Astrocyte of the cerebellum (primary cell): ENCODE results near the gene STXBP1.
A peak's percentile ranks its signal among the peaks of the same experiment; 100 is the strongest.

Experiments
- DNase-seq: peaks from one replicate; pipeline ENCODE4 v3.0.0-alpha.2; 2011; ENCODE audit warnings: low read depth
- H3K4me3 ChIP-seq: 2 replicates; pipeline ENCODE4 v1.5.1; 2011; ENCODE audit warnings: mild to moderate bottlenecking, low read depth, low read length, moderate library complexity
- CTCF ChIP-seq: IDR thresholded peaks from 2 replicates; pipeline ENCODE4 v1.5.1; 2012; ENCODE audit warnings: low read length, low read depth, moderate library complexity, mild to moderate bottlenecking; ENCODE audit errors: missing control alignments
- in situ Hi-C: cut with HindIII; loops from 2 replicates; pipeline ENCODE4 v1.10.0; 2017; ENCODE audit warnings: low sequenced_read_pairs

Gene STXBP1

DNA sequence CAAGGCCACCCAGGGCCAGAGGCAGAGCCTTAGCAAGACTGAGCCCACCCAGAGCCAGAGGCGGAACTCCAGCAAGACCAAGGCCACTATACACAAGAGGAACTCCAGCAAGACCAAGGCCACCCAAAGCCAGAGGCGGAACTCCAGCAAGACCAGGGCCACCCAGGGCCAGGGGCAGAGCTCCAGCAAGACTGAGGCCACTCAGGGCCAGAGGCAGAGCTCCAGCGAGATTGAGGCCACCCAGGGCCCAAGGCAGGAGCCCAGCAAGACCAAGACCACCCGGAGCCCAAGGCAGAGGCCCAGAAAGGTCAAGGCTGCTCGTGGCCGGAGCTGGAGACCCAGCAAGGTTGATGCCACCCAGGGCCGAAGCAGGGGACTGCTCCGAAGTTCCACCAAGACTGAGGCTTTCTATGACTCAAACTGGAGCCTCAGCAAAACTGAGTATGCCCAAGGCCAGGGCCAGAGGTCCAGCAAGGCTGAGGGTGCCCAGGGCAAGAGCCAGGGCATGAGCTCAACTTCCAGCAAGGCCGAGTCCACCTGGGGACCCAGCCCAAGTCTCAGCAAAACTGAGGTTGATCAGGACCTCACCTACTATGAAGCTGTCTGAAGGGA, 118.8 kb downstream of the STXBP1 start:
- in situ Hi-C loops: no loop called here
- DNase-seq: no peak
- no peak overlapping the region for H3K4me3 ChIP-seq
- TF ChIP-seq CTCF: no peak

DNA sequence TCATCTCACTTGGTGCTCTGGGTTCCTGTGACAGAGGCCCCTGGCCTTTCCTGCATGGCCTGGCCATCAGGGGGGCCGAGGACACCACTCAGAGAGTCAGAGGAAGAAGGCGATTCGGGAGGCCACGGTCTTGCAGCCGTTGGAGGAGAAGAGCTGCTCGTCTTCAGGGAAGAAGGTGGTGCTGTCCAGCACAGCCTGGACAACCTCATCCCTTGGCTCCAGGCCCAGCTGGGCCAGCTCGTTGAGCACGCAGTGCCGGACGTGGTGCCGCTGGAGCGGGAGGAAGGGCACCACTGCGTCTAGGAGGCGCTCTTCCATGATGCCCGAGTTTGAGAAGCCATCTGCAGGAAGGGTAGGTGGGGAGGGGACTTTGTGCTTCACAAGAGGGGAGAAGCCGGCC, 119.9 kb downstream of the STXBP1 start:
- DNase-seq: no peak
- no peak for TF ChIP-seq CTCF
- in situ Hi-C loops: no loop called here
- no peak overlapping the region for H3K4me3 ChIP-seq

- no peak for TF ChIP-seq CTCF
- no peak overlapping the region for H3K4me3 ChIP-seq
- in situ Hi-C loops: no loop called here
- DNase-seq: no peak
Observed at GRCh38 chr9:127732444-127732843, 120.4 kb downstream of the STXBP1 start.

DNA sequence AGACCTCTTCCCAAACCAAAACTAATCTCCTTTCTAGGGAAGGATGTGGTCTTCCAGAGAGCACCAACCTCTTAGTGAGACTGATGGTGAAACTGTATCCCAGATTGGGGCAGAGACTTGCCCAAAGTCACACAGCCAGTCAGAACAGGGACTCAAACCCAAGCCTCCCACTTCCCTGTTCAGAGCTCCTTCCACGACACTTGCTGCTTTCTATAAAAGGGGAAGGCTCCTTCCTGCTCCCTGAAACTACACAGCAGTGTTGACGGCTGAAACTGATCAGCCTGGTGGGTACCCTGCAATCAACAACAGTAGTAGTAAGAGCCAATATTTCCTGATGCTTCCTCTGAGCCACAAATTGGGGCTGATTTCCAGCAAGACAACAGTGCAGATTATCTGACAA, 121.5 kb downstream of the STXBP1 start:
- no peak for DNase-seq
- no peak for TF ChIP-seq CTCF
- in situ Hi-C loops: no loop called here
- no peak overlapping the region for H3K4me3 ChIP-seq

- in situ Hi-C loops: no loop called here
- H3K4me3 ChIP-seq: peak overlapping the region; percentile 64
- TF ChIP-seq CTCF: no peak
- no peak for DNase-seq
Observed at GRCh38 chr9:127734247-127734746, 122.2 kb downstream of the STXBP1 start.

- peak; percentile 90 for TF ChIP-seq CTCF
- peak; percentile 91 for DNase-seq
- H3K4me3 ChIP-seq: peak within 1 kb of the TSS; percentile 64
- in situ Hi-C loops: no loop called here
Observed at GRCh38 chr9:127734747-127735529, 122.9 kb downstream of the STXBP1 start, which contains the start of gene TOR2A. TOR2A (minus strand) TSS chr9:127735294; CDS start chr9:127735270, 24 bp downstream.
